ENCODE measurements around the gene ZNF76.

The ZNF76 gene

GRCh38 chr6:35273822-35274559, 14.5 kb downstream of the ZNF76 start:
- no peak for DNase-seq

- no peak for DNase-seq
Measured at GRCh38 chr6:35275744-35276260, 16.3 kb downstream of the ZNF76 start.

GRCh38 chr6:35278708-35279107, 19.2 kb downstream of the ZNF76 start:
- DNase-seq = no peak

- DNase-seq = no peak
Measured at GRCh38 chr6:35280903-35281302, 21.4 kb downstream of the ZNF76 start.

- DNase-seq = no peak
Measured at GRCh38 chr6:35282472-35282871, 22.9 kb downstream of the ZNF76 start.

GRCh38 chr6:35283361-35283760, 23.8 kb downstream of the ZNF76 start:
- DNase-seq = no peak

- no peak for DNase-seq
Measured at GRCh38 chr6:35287671-35288396, 28.3 kb downstream of the ZNF76 start.

- no peak for DNase-seq
Measured at GRCh38 chr6:35288834-35289233, 29.3 kb downstream of the ZNF76 start.

- no peak for DNase-seq
Measured at GRCh38 chr6:35291491-35291890, 32.0 kb downstream of the ZNF76 start.

GRCh38 chr6:35292494-35292893, 33.0 kb downstream of the ZNF76 start:
- peak; percentile 30 for DNase-seq

GRCh38 chr6:35293681-35294080, 34.1 kb downstream of the ZNF76 start:
- DNase-seq = no peak

GRCh38 chr6:35294308-35294945, 34.9 kb downstream of the ZNF76 start:
- peak; percentile 44 for DNase-seq

GRCh38 chr6:35295036-35295435, 35.5 kb downstream of the ZNF76 start:
- DNase-seq = no peak

GRCh38 chr6:35295521-35296315, 36.2 kb downstream of the ZNF76 start:
- no peak for DNase-seq

GRCh38 chr6:35296931-35297600, 37.5 kb downstream of the ZNF76 start:
- no peak for DNase-seq

GRCh38 chr6:35297601-35298481, 38.3 kb downstream of the ZNF76 start, which contains the start of gene DEF6:
DEF6 (plus strand) TSS chr6:35297818; CDS start chr6:35297857, 39 bp downstream.
- peak; percentile 79 for DNase-seq

- no peak for DNase-seq
Measured at GRCh38 chr6:35298625-35299140, 39.1 kb downstream of the ZNF76 start.

- no peak for DNase-seq
Measured at GRCh38 chr6:35299674-35300073, 40.1 kb downstream of the ZNF76 start.

- DNase-seq = no peak
Measured at GRCh38 chr6:35300848-35301247, 41.3 kb downstream of the ZNF76 start.

GRCh38 chr6:35302604-35303241, 43.2 kb downstream of the ZNF76 start:
- DNase-seq = no peak
